A549 (cell line): ENCODE measurements around the gene PTPRH.

Experiments used
- BHLHE40 ChIP-seq: IDR thresholded peaks from 2 replicates; pipeline ENCODE4 v1.6.1; 2012; ENCODE audit warnings: low read depth, low read length, inconsistent platforms
- CEBPB ChIP-seq, 2 experiments: fragments of >200 bp in 1 of 2; sonication (Bioruptor Twin) in 1 of 2; formaldehyde crosslinking in 1 of 2; IDR thresholded peaks; 2 replicates each; pipeline ENCODE4 v1.6.1; 2012 to 2016
- CHD2 ChIP-seq: fragments of 150-350 bp; IDR thresholded peaks from 2 replicates; pipeline ENCODE4 v1.6.1; 2014; ENCODE audit warnings: low read length; ENCODE audit not compliant: partially characterized antibody
- CTCF ChIP-seq: fragments of >200 bp; sonication (Bioruptor Twin); formaldehyde crosslinking; IDR thresholded peaks from 3 replicates; pipeline ENCODE4 v1.5.1; 2016
- EP300 ChIP-seq, 2 experiments: fragments of >200 bp; sonication (Bioruptor Twin); formaldehyde crosslinking; IDR thresholded peaks; 2 replicates in 1 of 2; 3 replicates in 1 of 2; pipeline ENCODE4 v1.6.1; 2016 to 2017
- FOSB ChIP-seq: fragments of 250-450 bp; sonication (Bioruptor Pico); IDR thresholded peaks from 2 replicates; pipeline ENCODE4 v1.5.0; 2020; ENCODE audit warnings: mild to moderate bottlenecking, moderate library complexity
- JUN ChIP-seq, 2 experiments: fragments of >200 bp; sonication (Bioruptor Twin); formaldehyde crosslinking; IDR thresholded peaks; 2 replicates in 1 of 2; 3 replicates in 1 of 2; pipeline ENCODE4 v1.6.1; 2016 to 2017
- JUNB ChIP-seq: fragments of >200 bp; sonication (Bioruptor Twin); formaldehyde crosslinking; IDR thresholded peaks from 2 replicates; pipeline ENCODE4 v1.6.1; 2016
- NPAS2 ChIP-seq: fragments of 250-450 bp; sonication (Bioruptor Pico); IDR thresholded peaks from 2 replicates; pipeline ENCODE4 v1.8.0; 2022; ENCODE audit warnings: mild to moderate bottlenecking, moderate library complexity, borderline replicate concordance
- POLR2A ChIP-seq: IDR thresholded peaks from 2 replicates; pipeline ENCODE4 v1.6.1; 2012; ENCODE audit warnings: mild to moderate bottlenecking, low read length
- POLR2AphosphoS2 ChIP-seq: conservative IDR thresholded peaks from 2 replicates; pipeline ENCODE4 v1.6.1; 2012; ENCODE audit warnings: low read length, improper control_type of control experiment, inconsistent platforms
- RARB ChIP-seq: fragments of 250-450 bp; sonication (Bioruptor Pico); IDR thresholded peaks from 2 replicates; pipeline ENCODE4 v1.8.0; 2021; ENCODE audit warnings: mild to moderate bottlenecking, moderate library complexity
- REST ChIP-seq: fragments of 200-600 bp; sonication (generic); IDR thresholded peaks from 2 replicates; pipeline ENCODE4 v1.6.1; 2016; ENCODE audit warnings: antibody characterized with exemption, mild to moderate bottlenecking, moderate library complexity

DNA sequence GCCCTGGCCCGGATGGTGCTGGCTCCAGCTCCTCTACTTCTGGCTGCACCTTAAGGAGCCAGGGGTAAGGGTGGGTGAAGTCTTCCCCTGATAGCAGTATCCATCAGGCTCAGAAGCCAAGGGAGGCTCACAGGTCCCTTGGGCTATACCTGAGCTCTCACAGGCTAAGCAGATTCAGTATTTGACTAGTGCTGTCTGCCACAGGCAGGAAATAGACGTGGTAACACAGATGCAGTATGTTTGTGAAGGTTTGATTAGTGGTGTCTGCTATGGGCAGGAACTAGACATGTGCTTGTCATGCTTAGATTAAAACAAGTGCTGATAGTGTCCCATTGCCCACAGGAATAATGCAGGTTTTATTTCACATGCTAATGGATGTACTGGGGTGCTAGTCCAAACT, 33.2 kb downstream of the PTPRH start:
- no peak for TF ChIP-seq CTCF
- no peak for TF ChIP-seq JUN (IDR thresholded peaks at IDR 0.05)
- no peak for TF ChIP-seq JUNB
- TF ChIP-seq REST, result no peak
- no peak for TF ChIP-seq NPAS2 (CRISPR knock-in tag)
- no peak for TF ChIP-seq FOSB (CRISPR knock-in tag)
- TF ChIP-seq CEBPB (IDR thresholded peaks at IDR 0.05), result no peak
- TF ChIP-seq POLR2A, result no peak
- no peak for TF ChIP-seq CHD2
- no peak for TF ChIP-seq EP300 (IDR thresholded peaks at IDR 0.05)
- no peak for TF ChIP-seq POLR2AphosphoS2
- no peak for TF ChIP-seq BHLHE40
- no peak for TF ChIP-seq RARB (CRISPR knock-in tag)
